ENCODE results near the gene MACC1.
"Not testable (repeated sequence)": the region's sequence is repeated elsewhere in the genome, so short reads cannot be mapped to it uniquely, and the experiment has no call there.

The MACC1 gene

DNA sequence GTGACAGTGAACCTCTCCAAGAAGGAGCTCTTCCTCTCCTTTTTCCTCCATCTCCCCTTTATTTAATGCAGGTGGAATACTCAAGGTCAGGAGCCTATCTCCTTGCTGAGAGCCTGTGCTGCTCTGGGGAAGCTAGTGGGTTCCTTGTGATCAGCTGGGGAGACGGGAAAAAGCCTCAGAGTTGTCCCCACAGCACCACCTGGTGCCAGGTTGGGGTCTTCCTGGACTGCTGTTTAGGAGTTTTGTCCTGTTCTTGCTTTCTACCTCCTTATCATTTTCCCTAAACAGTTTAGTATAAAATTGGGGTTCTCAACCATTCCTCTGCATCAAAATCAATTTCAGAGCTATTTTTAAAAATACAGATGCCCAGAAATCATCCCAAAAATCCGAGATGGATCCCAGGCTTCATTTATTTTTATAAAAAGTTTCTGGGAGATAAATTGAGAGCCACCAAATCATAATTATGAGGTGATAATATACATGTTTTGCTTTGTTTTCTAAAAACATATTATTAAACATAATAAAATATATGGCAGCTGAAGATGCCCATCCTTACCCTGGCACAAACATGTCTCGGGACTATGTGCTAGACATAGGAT lies 44.3 kb downstream of the MACC1 start:
- DNase-seq = no peak

GRCh38 chr7:20170633-20171032 lies 46.6 kb downstream of the MACC1 start:
- no peak for DNase-seq

GRCh38 chr7:20165146-20165510 lies 52.1 kb downstream of the MACC1 start:
- no peak for DNase-seq

DNA sequence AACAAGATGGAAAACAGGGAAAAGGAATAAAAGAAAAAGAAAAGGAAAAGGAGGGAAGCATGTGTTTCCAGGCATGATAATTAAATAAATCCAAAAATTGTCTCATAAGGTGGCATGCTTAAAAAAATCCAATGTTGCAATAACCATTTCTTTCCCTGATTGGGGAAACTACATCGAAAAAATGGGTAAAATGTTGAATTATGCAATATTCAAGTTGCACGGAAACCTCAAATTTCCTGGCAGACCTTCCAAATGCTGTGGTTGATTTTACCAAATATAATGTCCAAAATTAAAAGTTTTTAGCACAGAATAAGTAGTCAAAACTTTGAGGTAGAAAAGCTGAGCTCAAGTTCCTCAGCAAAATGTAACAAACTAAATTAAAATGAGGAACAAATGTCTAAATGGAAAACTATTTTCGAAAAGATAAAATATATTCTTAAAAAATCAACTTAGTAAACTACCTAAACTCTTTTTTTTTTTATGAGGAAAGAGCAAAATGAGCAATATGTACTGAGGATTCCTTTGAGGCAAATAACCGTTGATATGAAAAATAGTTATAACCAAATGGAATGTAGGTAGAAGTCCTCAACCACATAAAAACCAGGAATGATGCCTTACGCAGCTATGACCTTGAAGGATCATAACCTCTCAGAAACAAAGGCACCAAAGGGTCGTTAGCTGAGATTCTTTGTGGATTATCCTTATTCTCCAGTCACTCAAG lies 52.6 kb downstream of the MACC1 start:
- no peak for DNase-seq

- DNase-seq = no peak
Observed at GRCh38 chr7:20162665-20163064, 54.5 kb downstream of the MACC1 start.

GRCh38 chr7:20159226-20159747 lies 57.9 kb downstream of the MACC1 start:
- DNase-seq = no peak

GRCh38 chr7:20158684-20159083 lies 58.5 kb downstream of the MACC1 start:
- DNase-seq = no peak

DNA sequence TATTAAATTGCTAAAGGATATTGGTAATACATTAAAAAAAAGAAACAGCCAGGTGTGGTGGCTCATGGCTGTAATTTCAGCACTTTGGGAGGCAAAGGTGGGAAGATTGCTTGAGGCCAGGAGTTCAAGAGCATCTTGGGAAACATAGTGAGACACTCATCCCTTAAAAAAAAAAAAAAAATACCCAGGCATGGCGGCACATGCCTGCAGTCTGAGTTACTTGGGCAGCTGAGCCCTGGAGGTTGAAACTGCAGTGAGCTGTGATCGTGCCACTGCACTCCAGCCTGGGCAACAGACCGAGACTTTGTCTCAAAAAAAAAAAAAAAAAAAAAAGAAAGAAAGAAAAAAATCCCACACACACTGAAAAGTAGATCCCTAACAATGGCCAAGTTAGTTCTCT lies 59.7 kb downstream of the MACC1 start:
- no peak for DNase-seq

GRCh38 chr7:20153999-20154398 lies 63.2 kb downstream of the MACC1 start:
- DNase-seq = no peak

GRCh38 chr7:20153567-20153966 lies 63.6 kb downstream of the MACC1 start:
- no peak for DNase-seq

GRCh38 chr7:20152511-20152910 lies 64.7 kb downstream of the MACC1 start:
- DNase-seq = no peak

GRCh38 chr7:20151708-20152456 lies 65.3 kb downstream of the MACC1 start:
- DNase-seq = no peak

GRCh38 chr7:20146451-20146850 lies 70.7 kb downstream of the MACC1 start:
- DNase-seq = no peak

DNA sequence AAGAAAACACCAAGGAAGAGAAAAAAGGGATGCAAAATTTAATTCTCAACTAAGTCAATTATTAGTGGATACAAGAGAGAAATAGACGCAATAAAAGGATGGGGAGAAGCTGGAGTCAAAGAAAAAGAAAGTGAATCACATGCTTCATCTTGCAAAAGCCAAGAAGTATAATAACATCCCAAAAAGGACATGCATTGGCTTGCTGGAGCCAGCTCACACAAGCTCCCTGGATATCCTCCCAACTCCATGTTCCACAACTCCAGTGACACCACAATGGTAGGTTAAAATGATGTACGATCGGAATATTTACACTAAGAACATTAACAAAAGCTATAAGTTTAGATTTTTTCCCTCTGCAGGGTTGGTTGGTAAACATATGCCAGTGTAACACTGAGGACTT lies 72.4 kb downstream of the MACC1 start:
- no peak for DNase-seq

- no peak for DNase-seq
Observed at GRCh38 chr7:20141666-20142065, 75.5 kb downstream of the MACC1 start.

DNA sequence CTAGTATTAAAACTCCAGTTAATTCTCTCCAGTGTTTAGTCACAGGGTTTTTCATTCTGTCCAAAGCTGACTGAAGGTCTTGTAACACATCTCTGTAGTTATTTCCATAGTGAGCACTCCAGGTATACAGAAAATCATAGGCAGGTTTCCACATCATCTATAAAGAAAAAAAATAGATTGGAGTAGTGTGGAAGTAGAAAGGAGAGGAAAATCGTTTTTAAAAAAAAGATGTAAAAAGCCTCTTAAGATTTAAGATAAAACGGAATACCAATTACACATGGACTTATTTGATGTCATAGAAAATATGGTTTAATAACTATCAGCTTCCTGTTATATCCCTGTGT lies 76.2 kb downstream of the MACC1 start:
- no peak for DNase-seq

DNA sequence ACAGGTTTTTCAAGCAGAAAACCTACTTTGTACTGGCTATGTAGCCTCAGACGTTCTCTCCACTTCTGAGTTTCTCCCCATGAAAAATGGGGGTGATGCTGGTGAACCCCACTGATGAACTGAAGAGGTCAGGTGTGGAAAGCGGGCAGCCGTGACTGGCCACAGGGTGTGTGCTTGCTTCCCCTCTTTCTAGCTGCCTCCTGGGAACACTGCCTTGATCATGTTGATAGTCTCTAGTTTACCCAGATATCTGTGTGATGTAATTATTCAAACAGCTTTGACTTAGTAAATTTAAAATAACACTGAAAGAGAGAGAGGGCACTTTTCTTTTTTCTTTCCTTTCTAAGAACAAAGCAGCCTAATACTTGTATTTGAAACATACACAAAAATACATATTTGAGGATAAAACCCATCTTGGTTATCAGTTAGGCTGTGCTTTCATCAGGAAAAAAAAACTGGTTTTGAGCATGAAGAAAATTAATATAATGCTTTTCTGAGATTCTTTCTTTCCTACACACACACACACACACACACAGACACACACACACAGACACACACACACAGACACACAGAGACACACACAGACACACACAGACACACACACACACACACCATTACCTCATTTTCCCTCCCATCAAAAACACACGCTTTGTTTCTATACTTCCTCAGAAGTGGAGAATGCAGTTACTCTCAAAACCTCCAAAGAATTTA lies 76.7 kb downstream of the MACC1 start:
- no peak for DNase-seq

DNA sequence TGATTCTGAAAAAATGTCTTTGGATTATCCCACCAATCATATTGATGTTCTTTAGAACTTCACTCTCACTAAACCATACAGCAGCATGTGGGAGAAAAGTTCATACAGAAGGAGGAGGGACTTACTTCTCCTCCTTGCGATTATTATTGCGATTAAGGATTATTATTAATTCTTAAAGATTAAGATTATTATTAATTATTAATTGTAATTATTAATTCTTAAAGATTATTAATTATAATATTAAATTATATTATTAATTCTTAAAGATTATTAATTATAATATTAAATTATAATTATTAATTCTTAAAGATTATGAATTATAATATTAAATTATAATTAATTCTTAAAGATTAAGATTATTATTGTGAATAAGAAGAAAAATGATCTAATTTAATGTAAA lies 80.5 kb downstream of the MACC1 start:
- no peak for DNase-seq

GRCh38 chr7:20133803-20134202 lies 83.4 kb downstream of the MACC1 start:
- DNase-seq = no peak

DNA sequence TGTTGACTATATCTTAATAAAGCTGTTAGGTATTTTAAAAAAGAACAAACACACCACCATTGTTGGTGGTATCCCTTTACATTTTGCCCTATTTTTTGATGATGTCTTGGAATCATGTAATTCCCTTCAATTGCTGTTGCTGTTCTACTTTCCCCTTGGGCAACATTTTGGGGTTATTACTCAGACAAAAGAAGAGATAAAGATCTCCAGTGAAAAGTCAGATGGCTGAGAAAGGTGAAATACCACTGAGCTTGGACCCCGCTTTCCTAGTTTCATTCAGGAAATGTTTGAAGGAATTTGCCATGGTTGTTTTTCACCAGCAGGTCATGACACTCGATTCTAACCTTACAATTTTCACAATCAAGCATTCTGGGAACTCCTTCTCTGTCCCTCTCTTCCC lies 84.6 kb downstream of the MACC1 start:
- DNase-seq = no peak

DNA sequence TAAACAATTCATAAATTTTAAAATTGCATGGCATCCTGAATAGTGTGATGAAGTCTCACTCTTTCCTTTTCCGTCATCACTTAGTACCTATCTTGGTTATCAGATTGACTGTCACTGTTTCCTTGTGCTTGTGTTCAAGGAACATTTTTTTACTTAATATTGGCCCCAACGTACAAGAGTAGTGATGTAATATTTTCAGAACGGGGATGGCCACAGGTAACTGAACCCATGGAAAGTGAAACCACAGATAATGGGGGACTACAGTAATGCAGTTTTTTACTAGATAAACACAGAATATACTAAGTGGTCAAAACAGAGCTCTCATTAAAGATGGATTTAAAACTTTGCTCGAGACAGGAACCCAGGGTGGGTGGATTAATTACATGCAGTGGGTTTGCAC lies 85.4 kb downstream of the MACC1 start:
- DNase-seq = no peak

GRCh38 chr7:20129920-20130319 lies 87.3 kb downstream of the MACC1 start:
- no peak for DNase-seq

GRCh38 chr7:20128001-20128400 lies 89.2 kb downstream of the MACC1 start:
- DNase-seq = no peak

DNA sequence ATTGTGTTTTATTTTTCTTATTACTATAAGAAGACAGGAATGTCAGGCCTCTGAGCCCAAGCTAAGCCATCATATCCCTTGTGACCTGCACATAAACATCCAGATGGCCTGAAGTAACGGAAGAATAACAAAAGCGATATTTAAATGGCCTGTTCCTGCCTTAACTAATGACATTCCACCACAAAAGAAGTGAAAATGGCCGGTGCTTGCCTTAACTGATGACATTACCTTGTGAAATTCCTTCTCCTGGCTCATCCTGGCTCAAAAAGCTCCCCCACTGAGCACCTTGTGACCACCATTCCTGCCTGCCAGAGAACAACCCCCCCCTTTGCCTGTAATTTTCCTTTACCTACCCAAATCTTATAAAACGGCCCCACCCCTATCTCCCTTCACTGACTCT lies 91.1 kb downstream of the MACC1 start:
- DNase-seq = not testable (repeated sequence)
